Karpas-422 (cell line): ENCODE results near the gene FBXO4. TPM values are rescaled to one million over a fixed set of nuclear protein-coding genes. Genes with fewer than 3 reads are reported as not detected.

ENCODE experiments used
- DNase-seq: peaks from one replicate; pipeline ENCODE4 v3.0.0-alpha.2; 2015
- H2AFZ ChIP-seq: fragments of 200-600 bp; sonication (generic); 2 replicates; pipeline ENCODE4 v1.6.1; 2014; ENCODE audit warnings: antibody characterized with exemption, low read length, mixed read lengths
- H3K27ac ChIP-seq: fragments of 200-600 bp; sonication (generic); 2 replicates; pipeline ENCODE4 v1.5.1; 2014; ENCODE audit warnings: mild to moderate bottlenecking, low read length, moderate library complexity
- H3K27me3 ChIP-seq: fragments of 200-600 bp; sonication (generic); 2 replicates; pipeline ENCODE4 v1.6.1; 2014; ENCODE audit warnings: low read length, mixed read lengths
- H3K36me3 ChIP-seq: fragments of 200-600 bp; sonication (generic); 2 replicates; pipeline ENCODE4 v1.6.1; 2014; ENCODE audit warnings: low read length, mixed read lengths; ENCODE audit not compliant: insufficient read depth
- H3K4me1 ChIP-seq: fragments of 200-600 bp; sonication (generic); 2 replicates; pipeline ENCODE4 v1.6.1; 2014; ENCODE audit warnings: mild to moderate bottlenecking, low read length, mixed read lengths
- H3K4me2 ChIP-seq: fragments of 200-600 bp; sonication (generic); 2 replicates; pipeline ENCODE4 v1.6.1; 2014; ENCODE audit warnings: low read length, low read depth, mild to moderate bottlenecking; ENCODE audit not compliant: poor library complexity, severe bottlenecking
- H3K4me3 ChIP-seq: fragments of 200-600 bp; sonication (generic); 2 replicates; pipeline ENCODE4 v1.5.1; 2014; ENCODE audit warnings: mild to moderate bottlenecking, antibody characterized with exemption, low read length, mixed read lengths
- H3K79me2 ChIP-seq: fragments of 200-600 bp; sonication (generic); 2 replicates; pipeline ENCODE4 v1.6.1; 2014; ENCODE audit warnings: mild to moderate bottlenecking, low read length, mixed read lengths
- H3K9ac ChIP-seq: fragments of 200-600 bp; sonication (generic); 2 replicates; pipeline ENCODE4 v1.6.0; 2014; ENCODE audit warnings: low read length
- H3K9me2 ChIP-seq: fragments of 200-600 bp; sonication (generic), shearing (Covaris generic); replicated peaks from 2 replicates; pipeline ENCODE4 v1.6.0; 2014; ENCODE audit warnings: mild to moderate bottlenecking, low read length, moderate library complexity; ENCODE audit not compliant: insufficient read depth
- H3K9me3 ChIP-seq: fragments of 300-700, 200-600 bp; sonication (generic); 2 replicates; pipeline ENCODE4 v1.6.1; 2014; ENCODE audit warnings: low read length, mixed read lengths
- H4K20me1 ChIP-seq: fragments of 200-600 bp; sonication (generic); 2 replicates; pipeline ENCODE4 v1.6.1; 2014; ENCODE audit warnings: mild to moderate bottlenecking, antibody characterized with exemption, low read length, low read depth; ENCODE audit not compliant: insufficient read depth
- total RNA-seq: library from RNA; depleted of rRNA; stranded (reverse); fragments of >200 nt; shearing (Covaris generic); gene quantifications from 2 replicates; pipeline ENCODE4 v1.2.3, GENCODE V29; 2014; ENCODE audit warnings: low replicate concordance

FBXO4 gene
- total RNA-seq, 1 experiment from 2014 or later = 48.4 TPM

- no peaks in the 10 kb centered on the region for H4K20me1 ChIP-seq
- H3K9me2 ChIP-seq = no peaks in the 10 kb centered on the region
- H3K4me3 ChIP-seq = no peak overlapping the region
- H3K4me2 ChIP-seq = no peak overlapping the region
- no peak overlapping the region for H3K27ac ChIP-seq
- H2AFZ ChIP-seq = no peak overlapping the region
- H3K4me1 ChIP-seq = no peaks in the 10 kb centered on the region
- 0 out of 2 replicates have a peak, but pooled peaks cover 2% of the 10 kb centered on the region for H3K27me3 ChIP-seq
- H3K36me3 ChIP-seq = no peaks in the 10 kb centered on the region; the same call in 1 of the 2 replicates
- H3K9ac ChIP-seq = no peak overlapping the region
- no peaks in the 10 kb centered on the region for H3K79me2 ChIP-seq
- peaks cover 29% of the 10 kb centered on the region for H3K9me3 ChIP-seq
- no peak for DNase-seq
Observed at GRCh38 chr5:41956943-41957342, 31.9 kb downstream of the FBXO4 start.

- DNase-seq = no peak
- Histone ChIP-seq H3K9ac (no peak overlapping the region), H3K27ac (no peak overlapping the region), H3K4me2 (no peak overlapping the region), H3K79me2 (no peaks in the 10 kb centered on the region), H2AFZ (no peak overlapping the region), H3K36me3 (no peaks in the 10 kb centered on the region; the same call in 1 of the 2 replicates), H3K9me3 (peaks cover 29% of the 10 kb centered on the region), H3K27me3 (no peaks in the 10 kb centered on the region), H3K4me1 (no peaks in the 10 kb centered on the region), H3K9me2 (no peaks in the 10 kb centered on the region; the same call in 1 of the 2 replicates), H3K4me3 (no peak overlapping the region), H4K20me1 (no peaks in the 10 kb centered on the region)
Observed at GRCh38 chr5:41960481-41960880, 35.4 kb downstream of the FBXO4 start.

GRCh38 chr5:41961736-41962135, 36.7 kb downstream of the FBXO4 start:
- DNase-seq = no peak
- Histone ChIP-seq H3K9me2 (no peaks in the 10 kb centered on the region; the same call in 1 of the 2 replicates), H2AFZ (no peak overlapping the region), H3K79me2 (no peaks in the 10 kb centered on the region), H3K9me3 (peaks cover 29% of the 10 kb centered on the region), H4K20me1 (no peaks in the 10 kb centered on the region), H3K9ac (no peak overlapping the region), H3K4me3 (no peak overlapping the region), H3K4me2 (no peak overlapping the region), H3K36me3 (no peaks in the 10 kb centered on the region; the same call in 1 of the 2 replicates), H3K27ac (no peak overlapping the region), H3K4me1 (no peaks in the 10 kb centered on the region), H3K27me3 (no peaks in the 10 kb centered on the region)

GRCh38 chr5:41962491-41962890, 37.4 kb downstream of the FBXO4 start:
- Histone ChIP-seq H3K27me3 (no peaks in the 10 kb centered on the region), H3K4me2 (no peak overlapping the region), H3K9ac (no peak overlapping the region), H2AFZ (no peak overlapping the region), H4K20me1 (no peaks in the 10 kb centered on the region), H3K4me1 (no peaks in the 10 kb centered on the region), H3K9me2 (no peaks in the 10 kb centered on the region; the same call in 1 of the 2 replicates), H3K4me3 (no peak overlapping the region), H3K36me3 (no peaks in the 10 kb centered on the region; the same call in 1 of the 2 replicates), H3K9me3 (peaks cover 29% of the 10 kb centered on the region), H3K79me2 (no peaks in the 10 kb centered on the region), H3K27ac (no peak overlapping the region)
- no peak for DNase-seq

GRCh38 chr5:41966401-41967105, 41.5 kb downstream of the FBXO4 start:
- peaks cover under 1% of the 10 kb centered on the region; the same call in 1 of the 2 replicates for H3K9me3 ChIP-seq
- no peaks in the 10 kb centered on the region for H3K4me1 ChIP-seq
- no peaks in the 10 kb centered on the region; the same call in 1 of the 2 replicates for H3K9me2 ChIP-seq
- no peaks in the 10 kb centered on the region for H3K27me3 ChIP-seq
- no peak overlapping the region for H3K27ac ChIP-seq
- no peak overlapping the region for H2AFZ ChIP-seq
- H3K4me3 ChIP-seq = no peak overlapping the region
- H3K79me2 ChIP-seq = no peaks in the 10 kb centered on the region
- no peak overlapping the region for H3K9ac ChIP-seq
- DNase-seq = no peak
- no peaks in the 10 kb centered on the region for H3K36me3 ChIP-seq
- no peak overlapping the region for H3K4me2 ChIP-seq
- no peaks in the 10 kb centered on the region for H4K20me1 ChIP-seq

- no peaks in the 10 kb centered on the region for H3K79me2 ChIP-seq
- H3K9me3 ChIP-seq = no peaks in the 10 kb centered on the region
- H3K27ac ChIP-seq = no peak overlapping the region
- no peaks in the 10 kb centered on the region for H4K20me1 ChIP-seq
- no peaks in the 10 kb centered on the region for H3K36me3 ChIP-seq
- H3K9me2 ChIP-seq = no peaks in the 10 kb centered on the region; the same call in 1 of the 2 replicates
- DNase-seq = no peak
- H2AFZ ChIP-seq = no peak overlapping the region
- H3K4me3 ChIP-seq = no peak overlapping the region
- no peaks in the 10 kb centered on the region for H3K27me3 ChIP-seq
- no peak overlapping the region for H3K9ac ChIP-seq
- H3K4me2 ChIP-seq = no peak overlapping the region
- H3K4me1 ChIP-seq = no peaks in the 10 kb centered on the region
Observed at GRCh38 chr5:41967401-41967800, 42.3 kb downstream of the FBXO4 start.

- Histone ChIP-seq H3K79me2 (no peaks in the 10 kb centered on the region), H3K27me3 (no peaks in the 10 kb centered on the region), H3K9ac (no peak overlapping the region), H3K36me3 (no peaks in the 10 kb centered on the region), H3K27ac (no peak overlapping the region), H2AFZ (no peak overlapping the region), H3K4me1 (no peaks in the 10 kb centered on the region), H3K4me2 (no peak overlapping the region), H3K9me3 (no peaks in the 10 kb centered on the region), H3K9me2 (no peaks in the 10 kb centered on the region; the same call in 1 of the 2 replicates), H3K4me3 (no peak overlapping the region), H4K20me1 (no peaks in the 10 kb centered on the region)
- DNase-seq = peak; percentile 27
Observed at GRCh38 chr5:41968153-41968723, 43.2 kb downstream of the FBXO4 start.

GRCh38 chr5:41973087-41973486, 48.0 kb downstream of the FBXO4 start:
- H2AFZ ChIP-seq = no peak overlapping the region
- no peak for DNase-seq
- H3K4me1 ChIP-seq = no peaks in the 10 kb centered on the region
- no peak overlapping the region for H3K4me2 ChIP-seq
- no peak overlapping the region for H3K4me3 ChIP-seq
- H3K27me3 ChIP-seq = no peaks in the 10 kb centered on the region
- no peaks in the 10 kb centered on the region for H3K79me2 ChIP-seq
- no peaks in the 10 kb centered on the region for H4K20me1 ChIP-seq
- no peak overlapping the region for H3K9ac ChIP-seq
- H3K36me3 ChIP-seq = no peaks in the 10 kb centered on the region
- no peak overlapping the region for H3K27ac ChIP-seq
- no peaks in the 10 kb centered on the region for H3K9me3 ChIP-seq
- no peaks in the 10 kb centered on the region for H3K9me2 ChIP-seq
